HAP-1 (cell line): Measurements from ENCODE around the gene ACY1.
"Not testable (repeated sequence)": the region's sequence is repeated elsewhere in the genome, so short reads cannot be mapped to it uniquely, and the experiment has no call there.

Source experiments
- DNase-seq, 2 experiments: peaks; one replicate each; pipeline ENCODE4 v3.0.0-alpha.2; 2016 to 2020; ENCODE audit warnings: low spot score in 2 of 2
- H3K27me3 ChIP-seq: fragments of 250-450 bp; sonication (Bioruptor Pico); 2 replicates; pipeline ENCODE4 v1.5.1; 2020; ENCODE audit warnings: low read depth, mild to moderate bottlenecking, moderate library complexity
- H3K36me3 ChIP-seq: fragments of 250-450 bp; sonication (Bioruptor Pico); replicated peaks from 2 replicates; pipeline ENCODE4 v1.5.1; 2020; ENCODE audit warnings: mild to moderate bottlenecking
- H3K4me1 ChIP-seq: fragments of 250-450 bp; sonication (Bioruptor Pico); 2 replicates; pipeline ENCODE4 v1.5.1; 2020; ENCODE audit warnings: mild to moderate bottlenecking
- H3K4me3 ChIP-seq: fragments of 250-450 bp; sonication (Bioruptor Pico); 2 replicates; pipeline ENCODE4 v1.5.1; 2020; ENCODE audit warnings: mild to moderate bottlenecking, moderate library complexity
- H3K9me3 ChIP-seq: fragments of 250-450 bp; sonication (Bioruptor Pico); 2 replicates; pipeline ENCODE4 v1.5.1; 2020; ENCODE audit warnings: mild to moderate bottlenecking, moderate library complexity
- in situ Hi-C: fragments of 300-500 bp; cut with MboI; formaldehyde crosslinking; loops from 3 replicates; pipeline ENCODE4 v1.14.3; 2020; ENCODE audit warnings: low sequenced_read_pairs, inconsistent platforms, mixed read lengths

ACY1 gene

GRCh38 chr3:51975852-51976549, 7.3 kb upstream of the ACY1 start:
- Histone ChIP-seq H3K27me3 (no peaks in the 10 kb centered on the region), H3K4me3 (peak overlapping the region; percentile 63), H3K4me1 (peaks cover 18% of the 10 kb centered on the region), H3K9me3 (no peaks in the 10 kb centered on the region), H3K36me3 (peaks cover 8% of the 10 kb centered on the region; the same call in 1 of the 2 replicates)
- in situ Hi-C loops: no loop called here
- DNase-seq: peak in 1 of 2 experiments; percentile 86

GRCh38 chr3:51977446-51978142, 5.7 kb upstream of the ACY1 start:
- Histone ChIP-seq H3K9me3 (no peaks in the 10 kb centered on the region), H3K4me3 (no peak overlapping the region), H3K36me3 (no peaks in the 10 kb centered on the region), H3K27me3 (no peaks in the 10 kb centered on the region), H3K4me1 (peaks cover 25% of the 10 kb centered on the region)
- in situ Hi-C loops: no loop called here
- no peak for DNase-seq

- no peak for DNase-seq
- in situ Hi-C loops: no loop called here
- H3K9me3 ChIP-seq: no peaks in the 10 kb centered on the region
- H3K27me3 ChIP-seq: no peaks in the 10 kb centered on the region
- H3K4me1 ChIP-seq: peaks cover 29% of the 10 kb centered on the region
- H3K36me3 ChIP-seq: no peaks in the 10 kb centered on the region
- no peak overlapping the region for H3K4me3 ChIP-seq
Observed at GRCh38 chr3:51978143-51978502, 5.2 kb upstream of the ACY1 start.

- Histone ChIP-seq H3K27me3 (no peaks in the 10 kb centered on the region), H3K9me3 (no peaks in the 10 kb centered on the region), H3K4me1 (peaks cover 27% of the 10 kb centered on the region), H3K4me3 (no peak overlapping the region), H3K36me3 (no peaks in the 10 kb centered on the region)
- DNase-seq: no peak
- in situ Hi-C loops: no loop called here
Observed at GRCh38 chr3:51980253-51980652, 3.1 kb upstream of the ACY1 start.

- H3K4me3 ChIP-seq: peak overlapping the region; percentile 38
- no peaks in the 10 kb centered on the region for H3K36me3 ChIP-seq
- in situ Hi-C loops: no loop called here
- peaks cover 21% of the 10 kb centered on the region for H3K4me1 ChIP-seq
- peak in 1 of 2 experiments; percentile 67 for DNase-seq
- no peaks in the 10 kb centered on the region for H3K27me3 ChIP-seq
- no peaks in the 10 kb centered on the region for H3K9me3 ChIP-seq
Observed at GRCh38 chr3:51982352-51982837, 940 bp upstream of the ACY1 start.

GRCh38 chr3:51983578-51984268, 388 bp downstream of the ACY1 start:
- Histone ChIP-seq H3K4me3 (peak overlapping the region; percentile 38), H3K9me3 (no peaks in the 10 kb centered on the region), H3K27me3 (no peaks in the 10 kb centered on the region), H3K4me1 (peaks cover 21% of the 10 kb centered on the region), H3K36me3 (no peaks in the 10 kb centered on the region)
- in situ Hi-C loops: no loop called here
- no peak for DNase-seq

DNA sequence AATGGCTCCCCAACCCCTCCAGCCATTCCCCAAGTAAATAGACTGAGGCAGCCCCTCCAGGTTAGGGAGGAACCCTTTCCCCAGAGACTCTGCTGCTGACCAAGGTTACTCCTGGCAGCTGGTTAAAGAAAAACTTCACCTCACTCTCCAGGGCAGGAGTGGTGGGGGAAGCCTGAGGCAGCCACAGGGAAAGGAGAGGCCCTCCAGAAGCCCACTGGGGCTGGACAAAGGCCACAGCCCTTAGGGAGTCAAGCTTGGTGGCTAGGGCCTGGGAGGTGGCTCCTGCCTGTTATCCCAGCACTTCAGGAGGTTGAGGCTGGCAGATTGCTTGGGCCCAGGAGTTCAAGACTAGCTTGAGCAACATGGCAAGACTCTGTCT, 923 bp downstream of the ACY1 start:
- no peaks in the 10 kb centered on the region for H3K9me3 ChIP-seq
- DNase-seq: no peak
- no peaks in the 10 kb centered on the region for H3K27me3 ChIP-seq
- in situ Hi-C loops: no loop called here
- H3K36me3 ChIP-seq: no peaks in the 10 kb centered on the region
- peak overlapping the region; percentile 38 for H3K4me3 ChIP-seq
- peaks cover 21% of the 10 kb centered on the region for H3K4me1 ChIP-seq

GRCh38 chr3:51985063-51985462, 1.7 kb downstream of the ACY1 start:
- no peak for DNase-seq
- in situ Hi-C loops: no loop called here
- Histone ChIP-seq H3K9me3 (no peaks in the 10 kb centered on the region), H3K36me3 (no peaks in the 10 kb centered on the region), H3K27me3 (no peaks in the 10 kb centered on the region), H3K4me3 (no peak overlapping the region), H3K4me1 (peaks cover 21% of the 10 kb centered on the region)

DNA sequence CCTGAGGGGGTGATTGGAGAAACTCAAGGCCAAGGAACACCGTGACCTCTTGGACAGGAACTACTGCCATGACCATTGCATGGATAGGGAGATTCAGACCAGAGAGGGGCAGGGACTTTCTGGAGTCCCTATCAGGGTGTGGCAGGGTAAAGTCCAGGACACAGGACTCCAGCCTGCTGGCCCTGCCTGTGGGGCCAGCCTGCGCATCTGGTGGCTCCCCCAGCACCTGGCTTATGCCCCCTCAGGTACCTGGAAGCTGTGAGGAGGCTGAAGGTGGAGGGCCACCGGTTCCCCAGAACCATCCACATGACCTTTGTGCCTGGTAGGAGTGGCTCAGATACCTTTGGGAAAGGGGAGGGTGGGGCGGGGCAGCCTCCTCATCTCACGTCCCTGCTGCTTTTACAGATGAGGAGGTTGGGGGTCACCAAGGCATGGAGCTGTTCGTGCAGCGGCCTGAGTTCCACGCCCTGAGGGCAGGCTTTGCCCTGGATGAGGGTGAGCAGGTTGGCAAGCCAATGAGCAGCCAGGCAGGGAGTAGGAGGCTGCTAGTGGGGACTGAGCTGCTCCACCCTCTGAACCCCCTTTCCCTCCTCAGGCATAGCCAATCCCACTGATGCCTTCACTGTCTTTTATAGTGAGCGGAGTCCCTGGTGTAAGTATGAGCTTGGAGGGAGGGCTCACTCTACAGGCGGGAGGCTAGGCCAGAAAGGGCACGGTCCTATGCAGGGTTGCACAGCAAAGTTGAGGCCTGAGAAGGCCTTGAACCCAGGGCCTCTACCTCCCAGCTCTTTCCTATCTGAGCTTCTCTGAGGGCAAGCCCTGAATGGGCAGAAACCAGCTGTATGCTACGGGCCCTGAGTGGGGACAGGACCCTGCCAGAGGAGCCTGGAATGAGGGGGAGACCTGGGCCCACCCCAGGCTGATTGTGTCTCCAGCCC, 2.9 kb downstream of the ACY1 start:
- DNase-seq: no peak
- in situ Hi-C loops: no loop called here

GRCh38 chr3:51987568-51987967, 4.2 kb downstream of the ACY1 start:
- in situ Hi-C loops: no loop called here

More for the DNA sequence above, 2.9 kb downstream of the ACY1 start:
- H3K36me3 ChIP-seq: peaks cover 2% of the 10 kb centered on the region
- no peak overlapping the region for H3K4me3 ChIP-seq
- no peaks in the 10 kb centered on the region for H3K27me3 ChIP-seq
- no peaks in the 10 kb centered on the region for H3K9me3 ChIP-seq
- H3K4me1 ChIP-seq: peaks cover 23% of the 10 kb centered on the region

DNA sequence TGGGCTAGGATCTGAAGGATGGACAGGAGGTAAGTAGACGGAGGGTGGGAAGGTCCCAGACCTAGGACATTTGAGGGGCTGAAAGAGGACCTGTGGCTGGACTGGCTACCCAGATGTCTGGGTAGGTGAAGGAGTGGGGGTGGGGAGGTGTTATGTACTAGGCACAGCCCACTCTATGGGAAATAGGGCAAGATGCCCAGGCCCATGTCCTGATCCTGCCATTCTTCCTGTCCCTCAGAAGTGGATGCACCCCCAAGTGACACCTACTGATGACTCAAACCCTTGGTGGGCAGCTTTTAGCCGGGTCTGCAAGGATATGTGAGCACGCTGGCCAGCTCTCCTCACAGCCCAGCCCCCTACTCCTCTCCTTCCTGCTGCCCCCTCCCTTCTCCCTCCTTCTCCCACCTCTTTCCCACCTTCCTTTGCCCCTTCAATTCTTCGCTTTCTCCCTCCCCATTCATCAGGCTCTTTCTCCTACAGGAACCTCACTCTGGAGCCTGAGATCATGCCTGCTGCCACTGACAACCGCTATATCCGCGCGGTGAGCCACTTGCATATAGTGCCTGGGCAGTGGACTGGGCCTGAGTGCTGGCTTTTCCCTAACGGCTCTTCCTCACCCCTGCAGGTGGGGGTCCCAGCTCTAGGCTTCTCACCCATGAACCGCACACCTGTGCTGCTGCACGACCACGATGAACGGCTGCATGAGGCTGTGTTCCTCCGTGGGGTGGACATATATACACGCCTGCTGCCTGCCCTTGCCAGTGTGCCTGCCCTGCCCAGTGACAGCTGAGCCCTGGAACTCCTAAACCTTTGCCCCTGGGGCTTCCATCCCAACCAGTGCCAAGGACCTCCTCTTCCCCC, 5.2 kb downstream of the ACY1 start:
- Histone ChIP-seq H3K27me3 (no peaks in the 10 kb centered on the region), H3K9me3 (no peaks in the 10 kb centered on the region), H3K4me3 (no peak overlapping the region), H3K4me1 (peaks cover 20% of the 10 kb centered on the region), H3K36me3 (peaks cover 25% of the 10 kb centered on the region)
- no peak for DNase-seq
- in situ Hi-C loops: no loop called here

More at GRCh38 chr3:51987568-51987967, 4.2 kb downstream of the ACY1 start:
- peaks cover 21% of the 10 kb centered on the region for H3K4me1 ChIP-seq
- no peaks in the 10 kb centered on the region for H3K27me3 ChIP-seq
- no peak for DNase-seq
- no peaks in the 10 kb centered on the region for H3K9me3 ChIP-seq
- H3K36me3 ChIP-seq: peaks cover 15% of the 10 kb centered on the region
- no peak overlapping the region for H3K4me3 ChIP-seq

- H3K4me1 ChIP-seq: peaks cover 22% of the 10 kb centered on the region
- in situ Hi-C loops: not testable (repeated sequence)
Observed at GRCh38 chr3:51990501-51990971, 7.2 kb downstream of the ACY1 start.

More at GRCh38 chr3:51990501-51990971, 7.2 kb downstream of the ACY1 start:
- H3K4me3 ChIP-seq, H3K9me3 ChIP-seq, H3K27me3 ChIP-seq, DNase-seq: not testable (repeated sequence)
- H3K36me3 ChIP-seq: peaks cover 45% of the 10 kb centered on the region
